ENCODE results near the gene OST4. TPM values are rescaled to one million over a fixed set of nuclear protein-coding genes. Genes with fewer than 3 reads are reported as not detected.

The OST4 gene
- polyA plus RNA-seq, 3 donors, result 209 to 635 (median 615) TPM

DNA sequence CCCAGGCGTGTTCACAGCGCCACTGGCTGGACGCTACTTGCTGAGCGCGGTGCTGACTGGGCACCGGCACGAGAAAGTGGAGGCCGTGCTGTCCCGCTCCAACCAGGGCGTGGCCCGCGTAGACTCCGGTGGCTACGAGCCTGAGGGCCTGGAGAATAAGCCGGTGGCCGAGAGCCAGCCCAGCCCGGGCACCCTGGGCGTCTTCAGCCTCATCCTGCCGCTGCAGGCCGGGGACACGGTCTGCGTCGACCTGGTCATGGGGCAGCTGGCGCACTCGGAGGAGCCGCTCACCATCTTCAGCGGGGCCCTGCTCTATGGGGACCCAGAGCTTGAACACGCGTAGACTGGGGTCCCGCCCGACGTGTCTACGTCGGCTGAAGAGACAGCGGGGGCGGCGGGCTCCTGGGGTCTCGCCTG, 14.2 kb upstream of the OST4 start:
- peaks cover 36% of the 10 kb centered on the region for H3K4me1 Mint-ChIP-seq
- H3K9me3 Mint-ChIP-seq, result no peaks in the 10 kb centered on the region
- intact Hi-C loops (cut with micrococcal nuclease), result loop anchor here (5.0 kb wide), 2 partner anchors 33 to 127 kb away; partner anchors contain the start of genes AGBL5 (in 2 of the 2), ATRAID (in 1 of the 2) and SLC5A6 (in 1 of the 2)
- peak overlapping the region; percentile 91 for H3K4me2 ChIP-seq (replicated peaks; ENCODE audit: extremely low read depth, low read length, poor library complexity, severe bottlenecking)
- no peaks in the 10 kb centered on the region for H4K20me1 ChIP-seq (ENCODE audit: insufficient read depth, low read length)
- peak overlapping the region; percentile 74 for H3K9ac ChIP-seq (ENCODE audit: insufficient read depth, low read length, poor library complexity, severe bottlenecking)
- no peaks in the 10 kb centered on the region for H3K27me3 ChIP-seq (ENCODE audit: control insufficient read depth in 2 of 2, insufficient read depth in 2 of 2, low read length in 2 of 2)
- peak overlapping the region; percentile 94 for H2AFZ ChIP-seq (ENCODE audit: insufficient read depth, low read depth, low read length, poor library complexity, severe bottlenecking)
- peak overlapping the region in 4 of 7 donors; percentile 48 to 76 (median 68) for H3K27ac Mint-ChIP-seq
- no peaks in the 10 kb centered on the region for H3K36me3 Mint-ChIP-seq
- H3K4me1 ChIP-seq (ENCODE audit: control insufficient read depth in 1 of 2, insufficient read depth in 2 of 2, low read length in 2 of 2), result peaks cover 38 to 45% of the 10 kb centered on the region in 2 donors
- H3K9me3 ChIP-seq (replicated peaks in 1 of 2; ENCODE audit: control insufficient read depth in 1 of 2, insufficient read depth in 1 of 2, low read length in 2 of 2), result no peaks in the 10 kb centered on the region
- H3K4me3 Mint-ChIP-seq, result peak overlapping the region; percentile 85 to 86
- WGBS (ENCODE audit: insufficient coverage), result 2% methylated on average over 38 of the region's 38 CpGs
- peak; percentile 39 to 56 (median 47) for DNase-seq
- no peaks in the 10 kb centered on the region for H3K79me2 ChIP-seq (ENCODE audit: insufficient read depth, low read length)
- H3K27ac ChIP-seq (ENCODE audit: low read depth in 1 of 2, low read length in 2 of 2), result peak overlapping the region; percentile 70 to 84
- peaks cover 0 to 7% (median 5%) of the 10 kb centered on the region in 3 donors for H3K27me3 Mint-ChIP-seq (ENCODE audit: low read depth in 3 of 3)
- peak overlapping the region; percentile 56 to 77 (median 71) for H3K4me3 ChIP-seq (replicated peaks in 1 of 3; ENCODE audit: low read depth in 2 of 3, low read length in 3 of 3)
- TF ChIP-seq, protein P1, sequence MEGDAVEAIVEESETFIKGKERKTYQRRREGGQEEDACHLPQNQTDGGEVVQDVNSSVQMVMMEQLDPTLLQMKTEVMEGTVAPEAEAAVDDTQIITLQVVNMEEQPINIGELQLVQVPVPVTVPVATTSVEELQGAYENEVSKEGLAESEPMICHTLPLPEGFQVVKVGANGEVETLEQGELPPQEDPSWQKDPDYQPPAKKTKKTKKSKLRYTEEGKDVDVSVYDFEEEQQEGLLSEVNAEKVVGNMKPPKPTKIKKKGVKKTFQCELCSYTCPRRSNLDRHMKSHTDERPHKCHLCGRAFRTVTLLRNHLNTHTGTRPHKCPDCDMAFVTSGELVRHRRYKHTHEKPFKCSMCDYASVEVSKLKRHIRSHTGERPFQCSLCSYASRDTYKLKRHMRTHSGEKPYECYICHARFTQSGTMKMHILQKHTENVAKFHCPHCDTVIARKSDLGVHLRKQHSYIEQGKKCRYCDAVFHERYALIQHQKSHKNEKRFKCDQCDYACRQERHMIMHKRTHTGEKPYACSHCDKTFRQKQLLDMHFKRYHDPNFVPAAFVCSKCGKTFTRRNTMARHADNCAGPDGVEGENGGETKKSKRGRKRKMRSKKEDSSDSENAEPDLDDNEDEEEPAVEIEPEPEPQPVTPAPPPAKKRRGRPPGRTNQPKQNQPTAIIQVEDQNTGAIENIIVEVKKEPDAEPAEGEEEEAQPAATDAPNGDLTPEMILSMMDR (IDR thresholded peaks at IDR 0.05), result no peak
- no peaks in the 10 kb centered on the region for H3K36me3 ChIP-seq (replicated peaks in 1 of 2; ENCODE audit: control insufficient read depth in 1 of 2, insufficient read depth in 2 of 2, low read length in 2 of 2)

DNA sequence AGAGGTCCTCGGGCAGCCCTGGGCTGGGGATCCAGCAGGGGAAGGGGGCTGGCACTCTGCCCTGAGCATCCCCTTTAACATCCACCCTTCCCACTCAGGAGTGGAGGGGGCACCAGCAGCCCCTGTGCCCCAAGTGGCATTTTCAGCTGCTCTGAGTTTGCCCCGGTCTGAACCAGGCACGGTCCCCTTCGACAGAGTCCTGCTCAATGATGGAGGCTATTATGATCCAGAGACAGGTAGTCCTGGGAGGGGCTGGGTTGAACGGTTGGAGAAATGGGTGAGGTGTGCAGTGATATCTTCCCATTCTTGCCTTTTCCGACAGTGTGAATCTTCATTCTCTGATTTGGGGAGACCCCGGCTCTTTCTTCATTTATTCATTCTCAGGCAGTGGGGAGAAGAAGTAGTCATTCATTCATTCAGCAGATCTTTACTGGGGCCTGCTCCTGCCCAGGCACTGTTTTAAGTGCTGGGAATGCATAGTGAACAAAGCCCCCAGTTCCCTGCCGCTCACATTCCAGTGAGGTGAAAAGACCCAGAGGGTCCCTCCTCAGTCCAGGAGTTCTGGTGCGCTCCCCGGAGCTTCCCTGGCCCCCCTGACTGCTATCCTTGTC, 13.7 kb upstream of the OST4 start:
- Histone ChIP-seq H2AFZ (ENCODE audit: insufficient read depth, low read depth, low read length, poor library complexity, severe bottlenecking) (peak overlapping the region; percentile 94), H3K4me1 (ENCODE audit: control insufficient read depth in 1 of 2, insufficient read depth in 2 of 2, low read length in 2 of 2) (peaks cover 40 to 49% of the 10 kb centered on the region in 2 donors), H3K27ac (ENCODE audit: low read depth in 1 of 2, low read length in 2 of 2) (peak overlapping the region; percentile 70 to 84), H3K4me3 (replicated peaks in 1 of 3; ENCODE audit: low read depth in 2 of 3, low read length in 3 of 3) (peak overlapping the region; percentile 56 to 77 (median 71)), H3K4me2 (replicated peaks; ENCODE audit: extremely low read depth, low read length, poor library complexity, severe bottlenecking) (peak overlapping the region; percentile 91), H3K79me2 (ENCODE audit: insufficient read depth, low read length) (no peaks in the 10 kb centered on the region), H3K27me3 (ENCODE audit: control insufficient read depth in 2 of 2, insufficient read depth in 2 of 2, low read length in 2 of 2) (no peaks in the 10 kb centered on the region), H3K9me3 (replicated peaks in 1 of 2; ENCODE audit: control insufficient read depth in 1 of 2, insufficient read depth in 1 of 2, low read length in 2 of 2) (no peaks in the 10 kb centered on the region), H4K20me1 (ENCODE audit: insufficient read depth, low read length) (no peaks in the 10 kb centered on the region), H3K36me3 (replicated peaks in 1 of 2; ENCODE audit: control insufficient read depth in 1 of 2, insufficient read depth in 2 of 2, low read length in 2 of 2) (no peaks in the 10 kb centered on the region), H3K9ac (ENCODE audit: insufficient read depth, low read length, poor library complexity, severe bottlenecking) (peak overlapping the region; percentile 74)
- TF ChIP-seq, protein P1 (IDR thresholded peaks at IDR 0.05), result no peak
- WGBS (ENCODE audit: insufficient coverage), result 29% methylated on average over 4 of the region's 10 CpGs
- Mint-ChIP-seq H3K27ac (peak overlapping the region in 4 of 7 donors; percentile 57 to 76 (median 68)), H3K27me3 (ENCODE audit: low read depth in 3 of 3) (peaks cover 0 to 7% (median 5%) of the 10 kb centered on the region in 3 donors), H3K36me3 (no peaks in the 10 kb centered on the region), H3K4me1 (peaks cover 38% of the 10 kb centered on the region), H3K4me3 (peak overlapping the region; percentile 85 to 86), H3K9me3 (no peaks in the 10 kb centered on the region)
- no peak for DNase-seq
- intact Hi-C loops (cut with micrococcal nuclease), result loop anchor here (5.0 kb wide), 2 partner anchors 33 to 127 kb away; partner anchors contain the start of genes AGBL5 (in 2 of the 2), ATRAID (in 1 of the 2) and SLC5A6 (in 1 of the 2)

Data from CD14-positive monocyte (primary cell).